Stimulated activated CD8-positive, alpha-beta memory T cell treated with anti-CD3 and anti-CD28 coated beads, Interleukin-7, amount 100 ng/mL, for 48 hours (primary cell): ENCODE data around the gene TMSB4X.
"Not testable (repeated sequence)": the region's sequence is repeated elsewhere in the genome, so short reads cannot be mapped to it uniquely, and the experiment has no call there.

Experiments used
- DNase-seq, 2 donors: peaks; one replicate each; pipeline ENCODE4 v3.0.0-alpha.2; 2020; ENCODE audit warnings: low read depth in 1 of 2; ENCODE audit errors: extremely low read depth in 1 of 2

TMSB4X gene

DNA sequence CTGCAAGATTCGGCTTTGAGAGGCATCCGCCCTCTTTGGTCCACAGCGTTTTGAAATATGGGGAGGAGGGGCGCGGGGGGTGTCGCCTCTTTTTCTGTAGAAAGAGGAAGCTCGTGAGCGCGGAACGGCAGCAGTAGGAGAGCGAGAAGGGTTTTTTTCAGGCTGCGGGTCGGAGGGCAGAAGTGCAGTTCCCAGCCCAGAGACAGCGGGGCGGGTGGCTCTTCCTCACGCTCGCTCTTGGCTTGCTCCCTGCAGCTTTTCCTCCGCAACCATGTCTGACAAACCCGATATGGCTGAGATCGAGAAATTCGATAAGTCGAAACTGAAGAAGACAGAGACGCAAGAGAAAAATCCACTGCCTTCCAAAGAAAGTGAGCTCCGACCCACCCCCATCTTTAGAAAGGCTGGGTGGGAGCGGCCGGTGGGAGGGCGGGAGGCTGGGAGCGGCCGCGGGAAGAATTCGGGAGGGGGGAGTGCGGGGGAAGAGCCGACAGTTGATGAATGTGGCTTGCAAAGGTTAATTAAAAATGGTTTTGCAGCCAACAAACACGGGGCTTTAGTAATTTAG, 1.2 kb downstream of the TMSB4X start:
- DNase-seq: no peak

DNA sequence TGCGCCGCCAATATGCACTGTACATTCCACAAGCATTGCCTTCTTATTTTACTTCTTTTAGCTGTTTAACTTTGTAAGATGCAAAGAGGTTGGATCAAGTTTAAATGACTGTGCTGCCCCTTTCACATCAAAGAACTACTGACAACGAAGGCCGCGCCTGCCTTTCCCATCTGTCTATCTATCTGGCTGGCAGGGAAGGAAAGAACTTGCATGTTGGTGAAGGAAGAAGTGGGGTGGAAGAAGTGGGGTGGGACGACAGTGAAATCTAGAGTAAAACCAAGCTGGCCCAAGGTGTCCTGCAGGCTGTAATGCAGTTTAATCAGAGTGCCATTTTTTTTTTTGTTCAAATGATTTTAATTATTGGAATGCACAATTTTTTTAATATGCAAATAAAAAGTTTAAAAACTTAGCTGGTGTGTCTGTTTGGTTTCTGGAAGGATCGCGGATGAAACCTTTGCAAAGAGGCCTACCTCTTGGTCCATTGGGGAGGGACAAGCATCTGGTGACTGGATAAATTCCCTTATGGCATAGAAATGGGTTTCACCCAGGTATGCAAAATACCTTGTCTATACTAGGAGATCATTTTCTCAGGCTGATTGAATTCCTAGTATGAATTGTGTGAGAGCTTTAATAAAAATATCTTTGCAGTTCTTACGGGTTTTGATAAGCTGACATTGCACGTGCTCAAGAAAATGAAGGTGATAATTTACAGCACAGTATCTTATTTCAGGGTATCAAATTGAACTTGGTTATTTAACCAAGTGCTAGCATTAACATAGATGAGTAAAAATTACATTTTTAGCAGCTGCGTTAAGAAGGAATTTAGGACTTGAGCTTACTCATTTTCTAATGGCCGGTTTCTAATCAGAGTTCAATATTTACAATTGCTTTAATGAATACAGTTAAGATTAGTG, 2.2 kb downstream of the TMSB4X start:
- DNase-seq: not testable (repeated sequence)

DNA sequence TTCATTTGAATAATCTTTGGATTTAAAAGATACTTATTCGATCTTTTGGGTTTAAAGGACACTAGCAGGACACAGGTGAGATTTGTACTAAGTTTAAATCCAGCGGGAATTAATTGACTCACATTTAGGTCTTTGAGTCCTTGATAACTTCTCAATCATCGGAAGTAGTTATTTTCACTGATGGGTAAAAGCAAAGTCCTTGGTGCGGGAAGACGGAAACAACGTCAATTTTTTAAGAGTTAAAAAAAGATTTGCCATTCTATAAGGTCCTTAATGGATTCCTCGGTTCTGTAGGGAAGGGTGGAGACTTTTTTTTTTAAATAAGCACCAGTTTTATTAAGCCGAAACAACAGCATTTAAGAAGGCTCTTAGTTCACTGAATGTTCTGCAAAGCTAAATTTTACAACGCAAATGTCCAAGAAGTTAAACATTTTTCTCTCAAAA, 2.9 kb downstream of the TMSB4X start:
- DNase-seq: no peak

DNA sequence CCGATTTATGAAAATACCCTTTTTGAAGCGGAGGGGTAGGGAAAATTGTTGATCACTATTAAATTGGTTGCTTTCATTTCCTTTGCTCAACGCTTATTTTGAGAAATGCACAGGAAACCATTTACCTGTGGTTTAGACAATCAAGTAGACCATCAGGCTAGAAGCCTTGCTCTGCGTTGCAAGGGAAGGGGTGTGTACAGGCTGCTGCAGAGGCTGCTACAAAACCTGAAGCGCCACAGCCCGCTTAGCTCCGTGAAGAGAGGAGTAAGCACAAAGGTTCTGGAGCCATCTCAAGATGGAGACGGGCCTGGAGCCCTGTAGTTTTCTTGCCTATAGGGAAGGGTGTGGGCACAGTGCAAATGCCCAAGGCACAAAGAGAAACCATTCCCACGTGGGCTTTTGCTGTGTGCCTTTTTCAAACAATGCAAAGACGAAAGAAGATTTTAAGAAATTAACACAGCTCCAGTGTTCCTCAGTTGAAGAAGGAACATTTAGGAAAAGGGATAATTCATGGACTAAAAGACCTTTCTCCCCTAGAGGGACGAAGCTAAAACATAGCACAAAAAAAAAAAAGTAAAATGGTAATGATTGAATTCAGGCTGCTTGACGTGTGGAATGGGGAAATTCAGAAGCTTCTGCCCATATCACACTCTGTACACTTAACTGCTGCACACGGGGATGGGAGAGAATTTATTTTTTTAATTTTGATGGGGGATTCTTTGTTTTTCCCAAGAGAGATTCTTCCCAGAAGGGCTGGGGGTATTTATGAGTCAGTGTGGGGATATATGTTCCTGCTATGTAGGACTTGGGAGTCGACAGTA, 3.5 kb downstream of the TMSB4X start:
- DNase-seq: no peak

DNA sequence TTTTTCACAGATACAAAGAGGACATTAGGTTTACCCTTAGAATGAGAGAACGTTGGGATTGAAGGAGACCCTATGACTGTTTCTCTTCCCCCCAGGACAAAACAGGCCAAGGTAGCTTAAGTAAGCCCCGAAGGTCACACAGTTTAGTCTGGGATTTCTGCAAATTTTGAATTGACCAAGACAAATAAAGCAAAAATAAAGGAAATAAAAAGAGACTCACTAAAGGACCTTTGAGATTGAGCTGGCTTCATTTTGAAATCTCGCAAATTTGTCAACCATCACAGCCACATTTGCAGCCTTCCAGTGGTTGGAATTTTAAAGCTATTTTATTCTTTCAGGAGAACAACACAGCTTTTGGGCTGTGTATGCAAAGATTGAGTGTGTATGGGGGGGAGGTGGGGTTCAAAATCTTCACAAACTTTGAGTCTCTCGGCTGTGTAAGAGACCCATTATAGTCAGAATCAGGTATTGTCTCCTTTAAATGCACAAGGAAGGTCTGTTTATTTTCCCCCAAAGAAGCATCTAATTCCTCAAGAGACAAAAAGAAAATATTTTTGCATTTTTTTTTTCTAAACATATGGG, 4.2 kb downstream of the TMSB4X start:
- DNase-seq: no peak

DNA sequence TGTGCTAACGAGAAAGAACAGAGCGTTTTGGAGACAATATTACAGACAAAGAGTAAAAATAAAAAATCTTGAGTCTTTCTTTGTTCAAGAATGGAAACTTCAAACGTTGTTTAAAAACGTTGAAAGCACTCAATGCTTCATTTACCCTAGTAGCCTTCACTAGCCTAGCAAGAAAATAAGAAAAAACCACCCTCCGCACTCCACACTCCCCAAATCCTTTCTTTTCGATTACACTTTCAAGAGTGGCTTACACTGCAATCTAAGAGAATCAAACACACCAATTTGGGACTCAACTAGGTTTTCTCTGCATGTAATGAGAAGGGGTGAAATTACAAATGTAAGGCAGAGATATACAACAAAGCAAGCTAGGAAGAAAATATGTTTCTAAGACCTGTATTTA, 4.7 kb downstream of the TMSB4X start:
- DNase-seq: no peak

DNA sequence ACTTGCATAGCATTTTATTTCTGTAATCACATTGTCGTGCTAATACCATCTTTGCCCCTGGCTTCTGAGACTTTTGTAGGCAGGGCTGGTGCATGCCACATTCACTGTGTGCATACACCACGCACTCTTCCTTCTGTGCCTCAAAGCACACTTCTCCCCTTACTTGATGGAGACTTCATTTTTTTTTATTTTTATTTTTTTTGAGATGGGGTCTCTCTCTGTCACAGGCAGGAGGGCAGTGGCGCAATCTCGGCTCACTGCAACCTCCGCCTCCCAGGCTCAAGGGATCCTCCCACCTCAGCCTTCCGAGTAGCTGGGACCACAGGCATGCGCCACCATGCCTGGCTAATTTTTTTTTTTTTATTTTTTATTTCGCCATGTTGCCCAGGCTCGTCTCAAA, 5.1 kb downstream of the TMSB4X start:
- not testable (repeated sequence) for DNase-seq

DNA sequence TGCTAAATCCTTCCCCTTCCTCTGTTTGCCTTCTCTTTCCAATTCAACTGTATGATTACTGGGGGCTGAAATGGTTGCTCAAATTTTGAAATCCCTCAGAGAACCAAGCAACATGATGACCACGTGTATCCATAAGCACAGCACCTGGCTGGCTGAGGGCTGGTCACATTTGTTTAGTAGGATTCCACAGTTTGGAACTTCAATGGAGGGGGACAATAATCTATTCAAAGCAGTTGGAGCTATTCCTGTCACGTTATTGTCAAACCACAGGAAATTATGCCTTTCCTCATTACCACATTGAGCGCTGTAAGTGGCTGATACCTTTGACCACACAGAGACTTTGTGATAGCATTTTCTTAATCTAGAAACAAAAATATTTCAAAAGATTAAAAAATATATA, 7.0 kb downstream of the TMSB4X start:
- DNase-seq: no peak

DNA sequence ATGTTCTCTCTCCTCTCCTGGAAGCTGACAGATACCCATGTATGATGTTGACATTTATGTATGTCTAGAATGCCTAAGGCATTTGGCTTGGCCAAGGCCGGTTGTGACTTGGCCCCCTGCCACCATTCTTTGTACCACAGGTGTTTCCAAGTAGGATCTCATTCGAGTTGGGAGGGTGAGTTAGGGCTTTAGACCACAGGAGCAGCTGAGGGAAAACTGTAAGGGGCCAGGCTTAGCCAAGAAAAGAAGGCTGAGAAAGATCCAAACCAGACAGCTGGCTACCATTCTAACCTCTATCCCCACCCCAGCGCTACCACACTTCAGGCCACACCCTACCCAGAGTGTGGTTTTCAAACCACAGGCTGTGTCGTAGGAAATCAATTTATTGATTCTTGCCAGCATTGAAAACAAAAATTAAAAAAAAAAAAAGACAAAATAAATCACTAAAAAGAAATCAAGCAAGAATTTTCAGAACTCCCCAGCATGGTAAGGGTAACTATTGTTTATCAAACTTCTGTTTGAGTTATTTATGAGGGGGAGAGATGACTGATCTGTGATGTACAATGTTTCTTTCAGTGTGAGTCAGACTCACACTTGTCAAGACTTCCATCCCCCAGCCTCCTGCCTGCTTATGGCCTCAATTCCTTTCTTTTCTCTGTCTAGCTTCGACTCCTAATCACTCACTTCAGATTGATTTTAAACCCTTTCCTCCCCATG, 9.9 kb downstream of the TMSB4X start:
- no peak for DNase-seq

DNA sequence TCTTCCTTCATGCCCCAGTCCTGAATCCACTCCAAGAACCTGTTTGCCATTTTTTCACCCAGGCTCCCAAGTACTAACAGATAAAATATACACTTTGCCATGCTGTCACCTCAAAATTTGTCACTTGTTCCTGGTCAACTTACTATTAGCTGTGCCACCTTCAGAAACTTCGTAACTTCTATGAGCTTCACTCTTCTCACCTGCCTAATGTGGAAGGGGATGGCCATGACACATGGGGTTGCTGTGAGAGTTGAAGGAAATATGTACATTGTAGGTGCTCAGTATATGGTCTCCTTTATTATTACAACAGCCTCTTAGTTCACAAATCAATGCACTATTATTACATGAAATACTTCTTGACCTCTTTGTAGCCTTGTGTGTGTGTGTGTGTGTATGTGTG, 10.4 kb downstream of the TMSB4X start:
- DNase-seq: no peak

DNA sequence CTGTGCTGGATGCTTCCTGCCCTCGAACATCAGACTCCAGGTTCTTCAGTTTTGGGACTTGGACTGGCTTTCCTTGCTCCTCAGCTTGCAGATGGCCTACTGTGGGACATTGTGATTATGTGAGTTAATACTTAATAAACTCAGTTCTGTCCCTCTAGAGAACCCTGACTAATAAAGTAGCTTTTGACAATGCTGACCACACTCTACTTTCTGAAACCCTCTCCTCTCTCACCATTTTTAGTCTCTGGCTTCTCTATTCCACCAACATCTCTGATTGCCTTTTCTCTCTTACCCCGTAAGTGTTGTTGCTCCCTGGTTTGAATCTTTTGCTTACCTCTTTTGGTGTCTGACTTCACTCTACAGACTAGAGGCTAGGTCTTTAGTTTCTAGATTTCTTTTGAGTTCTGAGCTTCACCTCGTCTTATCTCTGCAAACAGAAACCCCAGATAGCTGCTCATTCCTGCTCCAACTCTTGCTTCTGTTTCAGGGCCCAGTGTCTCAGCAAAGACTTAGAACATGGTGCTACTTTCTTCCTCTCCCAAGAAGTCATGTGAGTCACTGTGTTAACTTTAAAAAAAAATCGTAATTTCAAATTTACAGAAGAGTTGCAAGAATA, 11.4 kb downstream of the TMSB4X start:
- no peak for DNase-seq

DNA sequence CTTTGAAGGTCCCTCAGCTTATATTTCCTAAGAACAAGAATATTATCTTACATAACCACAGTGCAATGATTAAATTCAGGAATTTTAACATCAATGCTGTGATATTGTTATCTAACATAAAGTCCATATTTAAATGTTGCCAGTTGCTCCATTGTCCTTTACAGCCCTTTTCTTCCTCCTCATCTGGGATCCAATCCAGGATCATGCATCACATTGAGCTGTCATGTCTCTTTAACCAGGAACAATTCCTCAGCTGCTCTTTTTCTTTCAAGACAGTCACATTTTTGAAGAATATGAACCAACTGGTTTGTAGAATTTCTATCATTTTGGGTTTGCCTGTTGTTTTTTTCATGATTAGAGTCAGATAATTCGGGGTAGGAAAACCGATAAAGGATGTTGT, 12.0 kb downstream of the TMSB4X start:
- no peak for DNase-seq

DNA sequence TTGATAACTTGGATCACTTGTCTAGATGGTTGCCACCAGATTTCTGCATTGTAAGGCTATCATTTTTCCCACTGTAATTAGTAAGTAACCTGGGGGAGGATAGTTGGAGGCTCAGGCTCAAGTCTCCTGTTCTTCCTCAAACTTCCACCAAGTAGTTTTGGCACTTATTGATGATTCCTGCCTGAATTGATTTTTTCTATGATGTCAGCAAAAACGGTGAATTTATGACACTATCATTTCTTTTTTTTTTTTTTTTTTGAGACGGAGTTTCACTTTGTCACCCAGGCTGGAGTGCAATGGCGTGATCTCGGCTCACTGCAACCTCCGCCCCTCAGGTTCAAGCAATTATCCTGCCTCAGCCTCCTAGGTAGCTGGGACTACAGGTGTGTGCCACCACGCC, 12.4 kb downstream of the TMSB4X start:
- no peak for DNase-seq

DNA sequence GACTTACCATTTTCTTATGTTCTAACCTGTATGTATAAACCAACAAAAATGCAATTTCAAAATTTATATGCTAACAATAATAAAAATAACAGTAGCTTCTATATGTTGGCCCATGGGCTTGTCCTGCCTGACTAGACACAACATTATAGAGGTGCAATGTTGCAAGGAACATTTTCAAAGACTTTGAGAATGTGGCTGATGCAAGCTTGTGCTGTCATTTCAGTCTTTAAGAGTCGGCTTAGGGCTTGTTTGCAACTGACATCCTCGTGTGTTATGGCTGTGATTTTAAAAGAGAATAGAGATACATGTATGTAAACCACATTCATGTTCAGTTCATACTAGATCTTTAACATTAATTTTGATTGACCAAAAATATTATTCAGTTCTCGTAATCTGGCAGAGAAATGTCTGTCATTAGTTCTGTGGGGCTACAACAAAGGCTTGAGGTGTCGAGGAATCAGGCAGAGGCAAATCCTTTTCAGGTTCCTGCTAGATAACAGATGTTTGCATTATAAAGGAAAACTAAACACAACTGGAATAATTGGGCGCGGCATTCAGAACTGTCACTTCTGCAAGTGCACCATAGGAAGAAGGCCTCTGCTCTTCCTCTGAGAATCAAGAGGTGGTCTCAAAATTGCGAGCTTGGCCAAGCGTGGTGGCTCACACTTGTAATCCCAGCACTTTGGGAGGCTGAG, 13.1 kb downstream of the TMSB4X start:
- DNase-seq: no peak

DNA sequence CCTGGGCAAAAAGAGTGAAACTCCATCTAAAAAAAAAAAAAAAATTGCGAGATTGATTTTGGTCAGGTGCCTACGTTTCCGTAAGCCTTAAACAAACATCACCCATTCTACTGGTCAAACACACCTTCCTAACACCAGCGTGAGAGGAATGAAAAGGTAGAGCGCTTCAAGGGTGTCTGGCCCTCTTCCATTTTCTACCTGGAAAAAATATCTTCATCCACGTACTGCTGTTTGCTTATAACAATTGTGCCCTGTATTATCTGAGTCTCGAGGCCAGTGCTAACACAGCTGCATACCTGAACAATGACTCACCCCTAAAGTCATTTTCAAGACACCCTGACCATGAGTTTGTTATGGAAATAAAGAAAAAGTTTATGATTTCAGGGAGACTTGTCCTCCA, 13.9 kb downstream of the TMSB4X start:
- DNase-seq: no peak

DNA sequence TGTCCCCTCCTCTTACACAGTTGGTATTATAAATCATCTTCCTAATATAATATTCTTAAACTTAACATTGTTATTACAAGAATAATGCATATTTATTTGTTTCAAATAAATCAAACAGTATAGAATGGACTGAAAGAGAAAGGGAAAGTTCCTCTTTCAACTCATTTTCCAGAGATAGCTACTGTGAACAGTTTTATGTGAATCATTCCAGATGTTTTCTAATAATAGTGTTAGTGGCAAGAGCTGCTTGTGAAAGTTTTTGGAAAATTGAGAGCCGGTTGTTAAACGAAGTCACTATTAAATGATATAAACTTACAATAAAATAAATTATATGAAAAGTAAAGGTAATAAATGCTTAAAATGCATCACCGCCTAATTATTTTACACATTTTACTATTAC, 14.6 kb downstream of the TMSB4X start:
- DNase-seq: no peak

DNA sequence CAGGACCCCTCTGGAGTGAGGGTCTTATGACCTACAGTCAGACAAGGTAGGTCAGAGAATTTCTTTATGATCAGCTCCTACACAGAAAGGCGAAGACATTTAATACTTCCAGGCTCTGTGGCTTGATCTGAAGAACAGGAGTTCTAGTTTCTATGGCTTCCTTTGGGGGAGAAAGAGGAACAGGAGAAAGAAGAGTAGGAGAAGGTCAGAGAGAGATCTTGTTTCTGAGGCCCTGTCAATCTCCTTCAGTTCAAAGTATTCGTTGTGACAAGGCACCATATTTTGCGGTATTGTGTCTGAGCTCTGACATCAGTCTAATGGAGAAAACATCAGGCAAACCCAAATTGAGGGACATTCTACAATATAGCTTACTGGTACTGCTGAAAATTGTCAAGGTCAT, 16.7 kb downstream of the TMSB4X start:
- no peak for DNase-seq

DNA sequence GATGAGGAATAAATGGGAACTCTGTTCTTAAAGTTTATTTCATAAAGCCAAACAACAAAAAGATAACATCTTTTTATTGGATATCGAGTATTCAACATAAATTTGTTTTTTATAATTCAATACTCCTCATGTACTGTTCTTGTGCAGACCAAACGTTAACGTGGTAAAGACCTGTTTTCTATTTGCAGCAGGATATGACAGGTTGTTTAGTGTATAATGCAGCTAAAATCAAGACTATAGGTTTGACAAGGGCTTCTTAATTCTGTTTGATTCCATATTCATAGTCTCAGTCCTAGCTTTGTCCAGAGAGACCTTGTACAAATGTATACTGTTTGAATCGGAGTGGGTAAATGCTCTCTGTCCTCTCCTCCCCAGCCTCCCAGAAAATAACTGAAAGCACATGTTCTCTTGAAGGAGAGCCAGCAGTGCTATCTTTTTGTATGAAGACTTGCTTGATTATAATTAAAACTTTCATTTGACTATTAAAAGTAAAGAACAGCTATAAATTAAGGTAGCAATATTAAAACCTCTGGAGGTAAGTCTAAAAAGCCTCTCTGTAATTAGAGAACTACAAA, 17.7 kb downstream of the TMSB4X start:
- no peak for DNase-seq

DNA sequence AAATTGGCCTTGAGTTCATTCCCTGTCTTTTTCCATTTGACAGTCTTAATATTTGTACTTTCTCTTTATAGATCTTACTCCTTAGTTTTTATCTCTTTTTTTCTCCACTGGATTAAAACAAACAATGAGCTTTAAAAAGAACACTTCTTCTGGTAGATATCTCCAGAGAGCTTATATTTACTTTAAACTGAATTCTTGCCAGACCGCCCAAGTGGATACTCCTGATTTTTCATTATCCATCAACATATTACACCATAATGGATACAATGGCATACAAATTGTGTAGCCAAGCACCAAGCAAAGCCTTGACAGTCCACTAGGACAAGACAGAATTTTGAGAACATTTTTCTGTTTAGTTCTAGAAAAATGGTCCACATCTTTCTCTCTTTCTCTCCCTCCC, 18.9 kb downstream of the TMSB4X start:
- no peak for DNase-seq
